C4-2B (cell line): ENCODE measurements around the gene GSTA3.

Experiments used
- ZFX ChIP-seq: fragments of 450-650 bp; IDR thresholded peaks from 2 replicates; pipeline ENCODE4 v1.6.1; 2017
- TF ChIP-seq, protein P1 (sequence below): fragments of 450-650 bp; conservative IDR thresholded peaks from 2 replicates; pipeline ENCODE4 v1.5.1; 2017; ENCODE audit warnings: mild to moderate bottlenecking

DNA sequence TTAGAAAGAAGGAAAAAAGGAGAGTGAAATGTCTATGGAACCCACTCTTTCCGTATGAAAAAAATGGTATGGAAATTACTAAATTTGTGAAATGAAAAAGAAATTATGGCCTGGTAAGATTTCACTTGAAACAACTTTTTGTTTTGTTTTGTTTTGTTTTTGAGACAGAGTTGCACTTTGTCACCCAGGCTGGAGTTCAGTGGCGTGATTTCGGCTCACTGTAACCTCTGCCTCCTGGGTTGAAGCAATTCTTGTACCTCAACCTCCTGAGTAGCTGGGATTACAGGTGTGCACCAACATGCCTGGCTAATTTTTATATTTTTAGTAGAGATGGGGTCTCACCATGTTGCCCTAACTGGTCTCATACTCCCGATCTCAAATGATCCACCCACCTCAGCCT lies 51.1 kb downstream of the GSTA3 start:
- TF ChIP-seq, protein P1, sequence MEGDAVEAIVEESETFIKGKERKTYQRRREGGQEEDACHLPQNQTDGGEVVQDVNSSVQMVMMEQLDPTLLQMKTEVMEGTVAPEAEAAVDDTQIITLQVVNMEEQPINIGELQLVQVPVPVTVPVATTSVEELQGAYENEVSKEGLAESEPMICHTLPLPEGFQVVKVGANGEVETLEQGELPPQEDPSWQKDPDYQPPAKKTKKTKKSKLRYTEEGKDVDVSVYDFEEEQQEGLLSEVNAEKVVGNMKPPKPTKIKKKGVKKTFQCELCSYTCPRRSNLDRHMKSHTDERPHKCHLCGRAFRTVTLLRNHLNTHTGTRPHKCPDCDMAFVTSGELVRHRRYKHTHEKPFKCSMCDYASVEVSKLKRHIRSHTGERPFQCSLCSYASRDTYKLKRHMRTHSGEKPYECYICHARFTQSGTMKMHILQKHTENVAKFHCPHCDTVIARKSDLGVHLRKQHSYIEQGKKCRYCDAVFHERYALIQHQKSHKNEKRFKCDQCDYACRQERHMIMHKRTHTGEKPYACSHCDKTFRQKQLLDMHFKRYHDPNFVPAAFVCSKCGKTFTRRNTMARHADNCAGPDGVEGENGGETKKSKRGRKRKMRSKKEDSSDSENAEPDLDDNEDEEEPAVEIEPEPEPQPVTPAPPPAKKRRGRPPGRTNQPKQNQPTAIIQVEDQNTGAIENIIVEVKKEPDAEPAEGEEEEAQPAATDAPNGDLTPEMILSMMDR, result no peak
- TF ChIP-seq ZFX, result no peak
